GM19043 (cell line): ENCODE results near the gene ZFP3.
A peak's percentile ranks its signal among the peaks of the same experiment; 100 is the strongest.
"Not testable (repeated sequence)": the region's sequence is repeated elsewhere in the genome, so short reads cannot be mapped to it uniquely, and the experiment has no call there.

Source experiments
- ATAC-seq: cut with Tn5 transposase; IDR thresholded peaks from one replicate; pipeline ENCODE4 v1.9.1; 2021; ENCODE audit warnings: low read depth; ENCODE audit not compliant: unreplicated experiment

ZFP3 gene

GRCh38 chr17:5077275-5077674 is 992 bp upstream of the ZFP3 start:
- not testable (repeated sequence) for ATAC-seq

- ATAC-seq, result no peak
Observed at GRCh38 chr17:5077781-5078105, 524 bp upstream of the ZFP3 start.

GRCh38 chr17:5080591-5080990 is 2.3 kb downstream of the ZFP3 start:
- ATAC-seq, result no peak

GRCh38 chr17:5092218-5093010 is 14.1 kb downstream of the ZFP3 start:
- ATAC-seq, result no peak

GRCh38 chr17:5096731-5097100 is 18.4 kb downstream of the ZFP3 start:
- no peak for ATAC-seq

GRCh38 chr17:5097101-5097834 is 19.0 kb downstream of the ZFP3 start:
- ATAC-seq, result no peak

- no peak for ATAC-seq
Observed at GRCh38 chr17:5099271-5099670, 21.0 kb downstream of the ZFP3 start.

- no peak for ATAC-seq
Observed at GRCh38 chr17:5100832-5101231, 22.6 kb downstream of the ZFP3 start.

GRCh38 chr17:5110816-5111215 is 32.5 kb downstream of the ZFP3 start:
- ATAC-seq, result no peak

- peak; percentile 83 for ATAC-seq
Observed at GRCh38 chr17:5111402-5112204, 33.3 kb downstream of the ZFP3 start, which contains the start of gene ZNF232. TSS of gene ZNF232 (minus strand) at chr17:5111878. CDS start at chr17:5111822, 56 bp downstream.

GRCh38 chr17:5115673-5116651 is 37.7 kb downstream of the ZFP3 start, which contains the start of gene USP6:
TSS of gene USP6 (plus strand) at chr17:5116032. CDS start at chr17:5130368, 14,336 bp downstream.
- ATAC-seq, result no peak

GRCh38 chr17:5118219-5118618 is 40.0 kb downstream of the ZFP3 start:
- ATAC-seq, result no peak

GRCh38 chr17:5120036-5120435 is 41.8 kb downstream of the ZFP3 start:
- ATAC-seq, result no peak

- not testable (repeated sequence) for ATAC-seq
Observed at GRCh38 chr17:5120436-5121185, 42.3 kb downstream of the ZFP3 start.

- no peak for ATAC-seq
Observed at GRCh38 chr17:5121186-5121841, 43.0 kb downstream of the ZFP3 start.

- ATAC-seq, result not testable (repeated sequence)
Observed at GRCh38 chr17:5122056-5122455, 43.8 kb downstream of the ZFP3 start.

GRCh38 chr17:5122586-5123342 is 44.5 kb downstream of the ZFP3 start:
- ATAC-seq, result no peak
